H1 (cell line): ENCODE results near the gene ADGRL3. TPM values are rescaled to one million over a fixed set of nuclear protein-coding genes. Genes with fewer than 3 reads are reported as not detected.

Source experiments
- GABPA ChIP-seq: IDR thresholded peaks from 2 replicates; pipeline ENCODE4 v1.6.1; 2011; ENCODE audit warnings: mild to moderate bottlenecking, low read length, moderate library complexity, borderline replicate concordance; ENCODE audit not compliant: insufficient read depth
- polyA plus RNA-seq, 7 experiments: library from polyadenylated mRNA; depleted of rRNA in 3 of 7; stranded (reverse) in 5 of 7; unstranded in 2 of 7; fragments of >200 nt in 5 of 7; fragments of 200-250 nt in 2 of 7; gene quantifications; 1 replicate in 5 of 7; 2 replicates in 1 of 7; 4 replicates in 1 of 7; pipeline versions ENCODE4 v1.2.1 to v1.2.3, GENCODE V29; 2011 to 2013; ENCODE audit warnings: missing spikeins in 2 of 7, mixed read lengths in 2 of 7
- total RNA-seq: library from RNA; stranded (reverse); fragmentation: NEBNext Ultra II Directional; extraction: Animal tissue kit (Norgen Biotek cat#: 25700); gene quantifications from 2 replicates; pipeline ENCODE4 v1.2.1, GENCODE V29; 2021

Gene ADGRL3
- total and polyA plus RNA-seq, 2 of the 8 experiments (the other 6 are each of a cell fraction or from before 2014, with no cell fraction given): 6.6 to 13.0 TPM

- TF ChIP-seq GABPA: no peak
Measured at GRCh38 chr4:61603086-61603485, 403.0 kb downstream of the ADGRL3 start (continued).
